ENCODE results near the gene IKZF2.

Gene IKZF2

GRCh38 chr2:212968284-212969081 lies 182.9 kb downstream of the IKZF2 start:
- in situ Hi-C loops (cut with HindIII; ENCODE audit: low sequenced_read_pairs) = no loop called here
- no peak for TF ChIP-seq CTCF (IDR thresholded peaks at IDR 0.05; ENCODE audit: low read depth, low read length, missing control alignments)
- no peak overlapping the region for H3K4me3 ChIP-seq (ENCODE audit: low read depth, low read length)
- no peak for DNase-seq (ENCODE audit: low read depth)

GRCh38 chr2:212966884-212967283 lies 184.5 kb downstream of the IKZF2 start:
- H3K4me3 ChIP-seq (ENCODE audit: low read depth, low read length) = no peak overlapping the region
- no peak for DNase-seq (ENCODE audit: low read depth)
- in situ Hi-C loops (cut with HindIII; ENCODE audit: low sequenced_read_pairs) = no loop called here
- TF ChIP-seq CTCF (IDR thresholded peaks at IDR 0.05; ENCODE audit: low read depth, low read length, missing control alignments) = no peak

GRCh38 chr2:212962691-212963090 lies 188.7 kb downstream of the IKZF2 start:
- no peak overlapping the region for H3K4me3 ChIP-seq (ENCODE audit: low read depth, low read length)
- DNase-seq (ENCODE audit: low read depth) = no peak
- TF ChIP-seq CTCF (IDR thresholded peaks at IDR 0.05; ENCODE audit: low read depth, low read length, missing control alignments) = no peak
- in situ Hi-C loops (cut with HindIII; ENCODE audit: low sequenced_read_pairs) = no loop called here

- H3K4me3 ChIP-seq (ENCODE audit: low read depth, low read length) = no peak overlapping the region
These were observed 190.2 kb downstream of the IKZF2 start for GRCh38 chr2:212961255-212961654.

GRCh38 chr2:212960336-212960735 lies 191.1 kb downstream of the IKZF2 start:
- no peak for DNase-seq (ENCODE audit: low read depth)
- TF ChIP-seq CTCF (IDR thresholded peaks at IDR 0.05; ENCODE audit: low read depth, low read length, missing control alignments) = no peak
- no peak overlapping the region for H3K4me3 ChIP-seq (ENCODE audit: low read depth, low read length)
- in situ Hi-C loops (cut with HindIII; ENCODE audit: low sequenced_read_pairs) = no loop called here

More at GRCh38 chr2:212961255-212961654, 190.2 kb downstream of the IKZF2 start:
- no peak for TF ChIP-seq CTCF (IDR thresholded peaks at IDR 0.05; ENCODE audit: low read depth, low read length, missing control alignments)
- in situ Hi-C loops (cut with HindIII; ENCODE audit: low sequenced_read_pairs) = no loop called here
- no peak for DNase-seq (ENCODE audit: low read depth)

- TF ChIP-seq CTCF (IDR thresholded peaks at IDR 0.05; ENCODE audit: low read depth, low read length, missing control alignments) = no peak
- no peak for DNase-seq (ENCODE audit: low read depth)
- H3K4me3 ChIP-seq (ENCODE audit: low read depth, low read length) = no peak overlapping the region
- in situ Hi-C loops (cut with HindIII; ENCODE audit: low sequenced_read_pairs) = no loop called here
These were observed 191.8 kb downstream of the IKZF2 start for GRCh38 chr2:212959471-212960117.

All from astrocyte of the cerebellum (primary cell).